Hippocampal formation (tissue), 2 donors: ENCODE data around the gene ARMC12.
A peak's percentile ranks its signal among the peaks of the same experiment; 100 is the strongest.
"Not testable (repeated sequence)": the region's sequence is repeated elsewhere in the genome, so short reads cannot be mapped to it uniquely, and the experiment has no call there.

Source experiments
- DNase-seq, 2 donors: peaks; one replicate each; lab custom pipeline; 2025; lab: John Stamatoyannopoulos, UW

ARMC12 gene, protein sequence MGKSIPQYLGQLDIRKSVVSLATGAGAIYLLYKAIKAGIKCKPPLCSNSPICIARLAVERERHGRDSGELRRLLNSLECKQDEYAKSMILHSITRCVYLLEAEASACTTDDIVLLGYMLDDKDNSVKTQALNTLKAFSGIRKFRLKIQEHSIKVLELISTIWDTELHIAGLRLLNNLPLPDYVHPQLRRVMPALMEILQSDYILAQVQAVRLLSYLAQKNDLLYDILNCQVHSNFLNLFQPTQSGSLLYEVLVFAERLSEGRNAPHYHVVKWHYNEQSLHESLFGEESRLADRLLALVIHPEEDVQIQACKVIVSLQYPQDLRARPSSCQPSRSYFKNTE

DNA sequence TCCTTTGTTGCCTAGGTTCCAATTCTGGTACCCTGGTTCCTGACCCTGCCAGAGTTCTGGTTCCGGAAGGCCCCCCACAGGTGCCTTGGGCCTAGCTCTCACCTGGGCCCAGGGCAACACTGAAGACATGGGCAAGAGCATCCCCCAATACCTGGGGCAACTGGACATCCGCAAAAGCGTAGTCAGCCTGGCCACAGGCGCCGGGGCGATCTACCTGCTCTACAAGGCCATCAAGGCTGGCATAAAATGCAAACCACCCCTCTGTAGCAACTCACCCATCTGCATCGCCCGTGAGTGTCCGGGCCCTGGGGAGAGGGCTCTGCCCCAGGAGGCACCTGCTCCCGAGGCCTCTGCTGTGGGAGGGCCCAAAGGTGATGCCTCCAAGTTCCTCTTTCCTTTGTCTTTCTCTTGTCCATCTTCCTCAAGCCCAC lies at the start of gene ARMC12:
TSS of gene ARMC12 (plus strand) at position 51 of the 431 bp plus-strand sequence. CDS start at position 128, 77 bp downstream.
- DNase-seq = no peak

GRCh38 chr6:35687658-35688604 lies 48.9 kb upstream of the ARMC12 start:
- peak; percentile 37 to 39 for DNase-seq

- DNase-seq = peak; percentile 86 to 93
These were observed 48.1 kb upstream of the ARMC12 start, which contains the start of gene FKBP5 for GRCh38 chr6:35688605-35689322. TSS of gene FKBP5 (minus strand) at chr6:35688915. CDS start at chr6:35642824, 46,091 bp downstream.

DNA sequence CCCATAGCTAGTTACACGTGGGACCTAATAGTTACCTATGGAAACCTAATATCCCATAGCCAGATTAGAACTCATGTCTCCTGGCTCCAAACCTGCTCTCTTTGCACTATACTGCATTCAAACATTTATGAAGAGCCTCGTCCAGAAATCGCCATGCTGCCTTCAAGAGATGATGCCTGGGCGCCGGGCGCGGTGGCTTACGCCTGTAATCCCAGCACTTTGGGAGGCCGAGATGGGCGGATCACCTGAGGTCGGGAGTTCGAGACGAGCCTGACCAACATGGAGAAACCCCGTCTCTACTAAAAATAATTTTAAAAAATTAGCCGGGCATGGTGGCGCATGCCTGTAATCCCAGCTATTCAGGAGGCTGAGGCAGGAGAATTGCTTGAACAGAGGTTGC lies 46.8 kb upstream of the ARMC12 start:
- DNase-seq = not testable (repeated sequence)

GRCh38 chr6:35690484-35690883 lies 46.3 kb upstream of the ARMC12 start:
- DNase-seq = no peak

DNA sequence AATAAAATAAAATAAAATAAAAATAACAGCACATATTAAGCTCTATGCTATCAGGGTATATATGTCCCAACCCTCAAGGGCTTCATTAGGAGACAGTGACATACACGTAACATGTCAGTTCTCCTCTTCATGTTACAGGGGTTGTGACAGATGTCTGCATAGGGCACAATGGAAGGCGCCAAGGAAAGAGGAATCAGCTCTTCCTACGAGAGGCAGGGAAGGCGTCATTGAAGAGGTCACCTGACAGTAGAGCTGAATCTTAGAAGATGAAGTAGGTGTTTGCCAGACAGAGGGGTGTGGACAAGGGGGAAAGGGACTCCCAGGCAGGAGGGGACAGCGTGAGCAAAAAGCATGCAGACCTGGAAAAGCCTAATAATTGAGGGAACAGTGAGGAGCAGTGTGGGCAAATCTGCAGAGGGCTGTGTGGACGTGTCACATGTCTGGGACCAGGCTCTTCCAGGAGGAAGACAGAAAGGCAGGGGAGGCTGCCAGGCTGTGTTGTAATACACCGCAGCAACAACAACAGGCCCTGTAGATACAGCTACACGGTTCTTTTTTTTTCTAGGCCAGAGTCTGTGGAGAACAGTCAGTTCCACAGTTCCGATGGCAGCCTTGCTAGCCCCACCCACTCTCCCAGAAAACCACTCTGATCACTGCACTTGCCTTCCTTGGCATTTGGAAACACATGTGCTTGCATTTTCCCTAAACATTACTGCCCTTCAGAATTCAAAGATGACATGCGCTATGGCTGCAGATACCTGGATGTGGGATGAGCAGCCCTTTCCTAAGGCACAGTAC lies 45.6 kb upstream of the ARMC12 start:
- peak; percentile 41 to 61 for DNase-seq

DNA sequence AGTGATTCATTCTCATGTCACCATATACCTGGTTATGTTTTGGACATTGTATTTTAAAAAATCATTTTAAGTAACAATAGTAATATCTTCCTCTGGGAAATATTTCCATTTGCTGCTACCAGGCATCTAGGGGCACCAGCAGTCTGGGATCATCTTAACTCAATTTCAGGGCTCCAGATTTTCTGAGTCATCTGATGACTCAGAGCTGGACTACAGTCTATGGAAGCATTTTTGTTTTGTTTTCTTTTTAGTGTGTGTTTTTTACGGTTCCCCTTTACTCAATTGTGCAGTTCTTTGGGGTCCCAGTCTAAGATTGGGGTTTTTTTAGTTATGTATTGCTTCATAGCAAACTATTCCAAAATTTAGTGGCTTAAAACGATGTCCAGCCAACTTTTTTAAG lies 42.4 kb upstream of the ARMC12 start:
- DNase-seq = no peak

DNA sequence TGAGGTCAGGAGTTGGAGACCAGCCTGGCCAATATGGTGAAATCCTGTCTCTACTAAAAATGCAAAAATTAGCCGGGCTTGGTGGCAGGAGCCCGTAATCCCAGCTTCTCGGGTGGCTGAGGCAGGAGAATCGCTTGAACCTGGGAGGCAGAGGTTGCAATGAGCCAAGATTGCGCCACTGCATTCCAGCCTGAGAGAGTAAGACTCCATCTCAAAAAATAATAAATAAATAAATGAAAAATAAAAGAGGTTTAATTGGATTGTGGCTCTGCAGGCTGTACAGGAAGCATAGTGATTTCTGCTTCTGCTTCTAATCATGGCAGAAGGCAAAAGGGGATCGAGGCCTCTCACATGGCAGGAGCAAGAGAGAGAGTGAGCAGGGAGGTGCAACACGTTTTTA lies 38.4 kb upstream of the ARMC12 start:
- not testable (repeated sequence) for DNase-seq

GRCh38 chr6:35698858-35699257 lies 38.0 kb upstream of the ARMC12 start:
- DNase-seq = no peak

- DNase-seq = no peak
These were observed 33.3 kb upstream of the ARMC12 start for GRCh38 chr6:35703554-35703953.

DNA sequence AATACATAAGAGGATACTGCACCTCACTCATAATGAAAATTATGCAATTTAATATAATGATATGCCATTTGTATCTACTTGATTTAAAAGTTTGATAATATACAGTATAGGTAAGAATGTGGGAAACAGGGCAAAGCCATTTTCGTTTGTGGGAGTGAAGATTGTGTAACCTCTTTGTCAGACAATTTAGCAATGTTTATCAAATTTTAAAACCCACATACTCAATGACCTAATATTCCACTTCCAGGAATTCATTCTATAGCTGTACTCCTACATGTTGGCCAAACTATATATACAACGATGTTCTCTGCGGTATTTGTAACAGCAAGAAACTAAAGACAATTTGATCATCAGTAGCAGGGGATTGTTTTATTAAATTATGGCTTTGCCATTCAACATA lies 30.4 kb upstream of the ARMC12 start:
- DNase-seq = no peak

DNA sequence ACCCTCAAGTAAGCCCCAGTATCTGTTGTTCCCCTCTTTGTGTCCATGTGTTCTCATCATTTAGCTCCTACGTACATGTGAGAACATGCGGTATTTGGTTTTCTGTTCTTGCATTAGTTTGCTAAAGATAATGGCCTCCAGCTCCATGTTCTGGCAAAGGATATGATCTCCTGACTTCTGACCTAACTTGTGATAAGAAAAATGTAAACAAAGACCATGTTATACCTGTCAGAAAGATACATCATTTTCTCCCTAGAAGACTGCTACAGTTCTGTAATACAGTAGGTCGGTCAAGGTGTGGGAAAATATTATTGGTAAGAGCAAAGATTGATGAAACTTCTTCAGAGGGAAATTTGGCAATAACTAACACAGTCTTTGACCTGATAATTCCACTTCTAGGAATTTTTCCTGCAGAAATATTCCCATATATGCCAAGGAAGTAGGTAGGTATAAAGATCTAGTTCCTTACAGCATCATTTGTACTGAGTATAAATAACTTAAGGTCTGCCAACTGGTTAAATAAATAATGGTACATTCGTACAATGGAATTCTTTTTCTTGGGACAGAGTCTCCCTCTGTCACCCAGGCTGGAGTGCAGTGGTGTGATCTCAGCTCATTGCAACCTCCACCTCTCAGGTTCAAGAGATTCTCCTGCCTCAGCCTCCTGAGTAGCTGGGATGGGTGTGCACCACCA lies 29.0 kb upstream of the ARMC12 start:
- DNase-seq = no peak

DNA sequence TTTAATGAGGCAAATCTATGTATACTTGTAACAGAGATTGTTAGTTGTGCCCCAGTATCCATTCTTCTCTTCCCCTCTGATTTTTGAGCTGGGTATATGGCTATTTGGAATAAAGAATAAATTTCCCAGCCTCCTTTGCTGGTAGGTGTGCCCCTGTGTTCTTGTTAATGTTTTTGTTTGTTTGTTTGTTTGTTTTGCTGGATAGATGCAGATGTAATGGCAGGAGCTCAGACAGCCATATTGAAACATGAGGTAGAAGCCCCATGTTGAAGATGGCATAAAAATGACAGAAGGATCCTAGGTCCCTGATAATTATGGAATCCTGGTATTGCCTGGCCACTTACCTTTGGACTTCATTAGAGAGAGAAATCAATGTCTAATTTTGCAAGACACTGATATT lies 28.2 kb upstream of the ARMC12 start:
- no peak for DNase-seq

- no peak for DNase-seq
These were observed 26.5 kb upstream of the ARMC12 start for GRCh38 chr6:35710241-35710847.

DNA sequence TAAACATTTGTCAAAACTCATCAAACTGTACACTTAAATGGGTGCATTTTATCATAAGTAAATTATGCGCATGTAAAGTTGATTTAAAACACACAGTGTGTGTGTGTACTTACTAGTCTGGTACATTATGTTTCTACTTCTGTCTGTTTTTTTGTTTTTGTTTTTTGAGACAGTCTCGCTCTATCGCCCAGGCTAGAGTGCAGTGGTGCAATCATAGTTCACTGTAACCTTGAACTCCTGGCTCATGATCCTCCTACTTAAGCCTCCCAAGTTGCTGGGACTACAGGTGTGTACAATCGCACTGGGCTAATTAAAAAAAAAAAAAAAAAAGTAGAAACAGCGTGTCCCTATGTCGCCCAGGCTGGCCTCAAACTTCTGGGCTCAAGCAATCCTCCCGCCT lies 25.1 kb upstream of the ARMC12 start:
- no peak for DNase-seq

- DNase-seq = no peak
These were observed 23.6 kb upstream of the ARMC12 start for GRCh38 chr6:35713006-35713767.

- no peak for DNase-seq
These were observed 20.0 kb upstream of the ARMC12 start for GRCh38 chr6:35716798-35717197.

- DNase-seq = no peak
These were observed 19.1 kb upstream of the ARMC12 start for GRCh38 chr6:35717449-35718374.
